ENCODE data around the gene RSRC1. TPM values are rescaled to one million over a fixed set of nuclear protein-coding genes. Genes with fewer than 3 reads are reported as not detected.

Gene RSRC1
- total and polyA plus RNA-seq, 5 donors from 2014 or later, result 25.8 to 35.7 (median 30.1) TPM

GRCh38 chr3:158434412-158435038 lies 324.6 kb downstream of the RSRC1 start:
- no peak overlapping the region for H3K27ac Mint-ChIP-seq
- no peak overlapping the region for H3K4me3 ChIP-seq (ENCODE audit: low read depth, low read length)
- H3K9me3 Mint-ChIP-seq, result peaks cover 0 to 4% (median 0%) of the 10 kb centered on the region in 7 donors
- H3K27ac ChIP-seq (ENCODE audit: insufficient read depth, low read length, poor library complexity, severe bottlenecking), result no peak overlapping the region
- DNase-seq, result peak in 2 of 3 donors; percentile 3 to 52
- peaks cover 5% of the 10 kb centered on the region for H3K36me3 Mint-ChIP-seq
- no peak overlapping the region for H3K4me3 Mint-ChIP-seq
- H3K36me3 ChIP-seq (ENCODE audit: control insufficient read depth, insufficient read depth, low read length), result no peaks in the 10 kb centered on the region
- no peaks in the 10 kb centered on the region for H3K4me1 ChIP-seq (ENCODE audit: control insufficient read depth, insufficient read depth, low read length, poor library complexity, severe bottlenecking)
- H3K27me3 ChIP-seq (ENCODE audit: control insufficient read depth, insufficient read depth, low read length), result no peaks in the 10 kb centered on the region
- H3K4me1 Mint-ChIP-seq, result no peaks in the 10 kb centered on the region
- H3K27me3 Mint-ChIP-seq, result no peaks in the 10 kb centered on the region
- no peaks in the 10 kb centered on the region for H3K9me3 ChIP-seq (ENCODE audit: control insufficient read depth in 2 of 2, low read length in 2 of 2)
- no peak for ATAC-seq (ENCODE audit: low read depth in 2 of 2)

GRCh38 chr3:158443632-158444031 lies 333.7 kb downstream of the RSRC1 start:
- Mint-ChIP-seq H3K36me3 (peaks cover 2% of the 10 kb centered on the region), H3K4me3 (no peak overlapping the region), H3K27ac (no peak overlapping the region), H3K4me1 (peaks cover 0 to 2% (median 0%) of the 10 kb centered on the region in 4 donors), H3K27me3 (no peaks in the 10 kb centered on the region), H3K9me3 (peaks cover 0 to 4% (median 2%) of the 10 kb centered on the region in 7 donors)
- no peaks in the 10 kb centered on the region for H3K27me3 ChIP-seq (ENCODE audit: control insufficient read depth, insufficient read depth, low read length)
- no peaks in the 10 kb centered on the region for H3K4me1 ChIP-seq (ENCODE audit: control insufficient read depth, insufficient read depth, low read length, poor library complexity, severe bottlenecking)
- no peaks in the 10 kb centered on the region for H3K36me3 ChIP-seq (ENCODE audit: control insufficient read depth, insufficient read depth, low read length)
- ATAC-seq (ENCODE audit: low read depth in 2 of 2) (no peak), DNase-seq (peak in 1 of 3 donors; percentile 37)
- H3K9me3 ChIP-seq (ENCODE audit: control insufficient read depth in 2 of 2, low read length in 2 of 2), result no peaks in the 10 kb centered on the region
- H3K4me3 ChIP-seq (ENCODE audit: low read depth, low read length), result no peak overlapping the region
- no peak overlapping the region for H3K27ac ChIP-seq (ENCODE audit: insufficient read depth, low read length, poor library complexity, severe bottlenecking)

- no peak overlapping the region for H3K27ac ChIP-seq (ENCODE audit: insufficient read depth, low read length, poor library complexity, severe bottlenecking)
- no peaks in the 10 kb centered on the region for H3K36me3 ChIP-seq (ENCODE audit: control insufficient read depth, insufficient read depth, low read length)
- no peaks in the 10 kb centered on the region for H3K9me3 ChIP-seq (ENCODE audit: control insufficient read depth in 2 of 2, low read length in 2 of 2)
- Mint-ChIP-seq H3K4me1 (no peaks in the 10 kb centered on the region), H3K4me3 (no peak overlapping the region), H3K9me3 (peaks cover 0 to 4% (median 0%) of the 10 kb centered on the region in 7 donors), H3K27me3 (no peaks in the 10 kb centered on the region), H3K27ac (no peak overlapping the region), H3K36me3 (no peaks in the 10 kb centered on the region)
- no peaks in the 10 kb centered on the region for H3K4me1 ChIP-seq (ENCODE audit: control insufficient read depth, insufficient read depth, low read length, poor library complexity, severe bottlenecking)
- DNase-seq (no peak), ATAC-seq (ENCODE audit: low read depth in 2 of 2) (no peak)
- no peak overlapping the region for H3K4me3 ChIP-seq (ENCODE audit: low read depth, low read length)
- no peaks in the 10 kb centered on the region for H3K27me3 ChIP-seq (ENCODE audit: control insufficient read depth, insufficient read depth, low read length)
These were observed 337.5 kb downstream of the RSRC1 start for GRCh38 chr3:158447408-158447807.

- peaks cover 3% of the 10 kb centered on the region for H3K36me3 Mint-ChIP-seq
- Histone ChIP-seq H3K36me3 (ENCODE audit: control insufficient read depth, insufficient read depth, low read length) (no peaks in the 10 kb centered on the region), H3K9me3 (ENCODE audit: control insufficient read depth in 2 of 2, low read length in 2 of 2) (no peaks in the 10 kb centered on the region), H3K4me3 (ENCODE audit: low read depth, low read length) (no peak overlapping the region), H3K27ac (ENCODE audit: insufficient read depth, low read length, poor library complexity, severe bottlenecking) (no peak overlapping the region), H3K27me3 (ENCODE audit: control insufficient read depth, insufficient read depth, low read length) (no peaks in the 10 kb centered on the region), H3K4me1 (ENCODE audit: control insufficient read depth, insufficient read depth, low read length, poor library complexity, severe bottlenecking) (no peaks in the 10 kb centered on the region)
- H3K27me3 Mint-ChIP-seq, result no peaks in the 10 kb centered on the region
- H3K4me1 Mint-ChIP-seq, result peaks cover 0 to 7% (median 2%) of the 10 kb centered on the region in 4 donors
- no peak overlapping the region for H3K27ac Mint-ChIP-seq
- DNase-seq (no peak), ATAC-seq (ENCODE audit: low read depth in 2 of 2) (no peak)
- H3K4me3 Mint-ChIP-seq, result no peak overlapping the region
- no peaks in the 10 kb centered on the region for H3K9me3 Mint-ChIP-seq
These were observed 341.6 kb downstream of the RSRC1 start for GRCh38 chr3:158451405-158452055.

GRCh38 chr3:158452334-158452733 lies 342.4 kb downstream of the RSRC1 start:
- Histone ChIP-seq H3K4me1 (ENCODE audit: control insufficient read depth, insufficient read depth, low read length, poor library complexity, severe bottlenecking) (no peaks in the 10 kb centered on the region), H3K4me3 (ENCODE audit: low read depth, low read length) (no peak overlapping the region), H3K36me3 (ENCODE audit: control insufficient read depth, insufficient read depth, low read length) (no peaks in the 10 kb centered on the region), H3K27ac (ENCODE audit: insufficient read depth, low read length, poor library complexity, severe bottlenecking) (no peak overlapping the region), H3K9me3 (ENCODE audit: control insufficient read depth in 2 of 2, low read length in 2 of 2) (no peaks in the 10 kb centered on the region), H3K27me3 (ENCODE audit: control insufficient read depth, insufficient read depth, low read length) (no peaks in the 10 kb centered on the region)
- H3K27me3 Mint-ChIP-seq, result no peaks in the 10 kb centered on the region
- H3K36me3 Mint-ChIP-seq, result peaks cover 3% of the 10 kb centered on the region
- ATAC-seq (ENCODE audit: low read depth in 2 of 2), result no peak
- H3K4me3 Mint-ChIP-seq, result no peak overlapping the region
- H3K9me3 Mint-ChIP-seq, result peaks cover 0 to 2% (median 0%) of the 10 kb centered on the region in 7 donors
- H3K4me1 Mint-ChIP-seq, result peaks cover 0 to 7% (median 2%) of the 10 kb centered on the region in 4 donors
- no peak overlapping the region for H3K27ac Mint-ChIP-seq
- DNase-seq, result no peak

- H3K27ac ChIP-seq (ENCODE audit: insufficient read depth, low read length, poor library complexity, severe bottlenecking), result no peak overlapping the region
- no peak overlapping the region for H3K27ac Mint-ChIP-seq
- peaks cover 0 to 7% (median 2%) of the 10 kb centered on the region in 4 donors for H3K4me1 Mint-ChIP-seq
- H3K36me3 ChIP-seq (ENCODE audit: control insufficient read depth, insufficient read depth, low read length), result no peaks in the 10 kb centered on the region
- DNase-seq, result no peak
- no peak overlapping the region for H3K4me3 ChIP-seq (ENCODE audit: low read depth, low read length)
- no peaks in the 10 kb centered on the region for H3K27me3 Mint-ChIP-seq
- no peak overlapping the region for H3K4me3 Mint-ChIP-seq
- peaks cover 0 to 2% (median 0%) of the 10 kb centered on the region in 7 donors for H3K9me3 Mint-ChIP-seq
- H3K4me1 ChIP-seq (ENCODE audit: control insufficient read depth, insufficient read depth, low read length, poor library complexity, severe bottlenecking), result no peaks in the 10 kb centered on the region
- H3K27me3 ChIP-seq (ENCODE audit: control insufficient read depth, insufficient read depth, low read length), result no peaks in the 10 kb centered on the region
- peaks cover 3% of the 10 kb centered on the region for H3K36me3 Mint-ChIP-seq
- no peaks in the 10 kb centered on the region for H3K9me3 ChIP-seq (ENCODE audit: control insufficient read depth in 2 of 2, low read length in 2 of 2)
- no peak for ATAC-seq (ENCODE audit: low read depth in 2 of 2)
These were observed 343.1 kb downstream of the RSRC1 start for GRCh38 chr3:158453004-158453403.

GRCh38 chr3:158453865-158454264 lies 344.0 kb downstream of the RSRC1 start:
- Mint-ChIP-seq H3K9me3 (peaks cover 0 to 2% (median 0%) of the 10 kb centered on the region in 7 donors), H3K27me3 (no peaks in the 10 kb centered on the region), H3K4me3 (no peak overlapping the region), H3K4me1 (peaks cover 0 to 7% (median 2%) of the 10 kb centered on the region in 4 donors), H3K27ac (no peak overlapping the region), H3K36me3 (peaks cover 3% of the 10 kb centered on the region)
- H3K36me3 ChIP-seq (ENCODE audit: control insufficient read depth, insufficient read depth, low read length), result no peaks in the 10 kb centered on the region
- H3K4me3 ChIP-seq (ENCODE audit: low read depth, low read length), result no peak overlapping the region
- H3K9me3 ChIP-seq (ENCODE audit: control insufficient read depth in 2 of 2, low read length in 2 of 2), result no peaks in the 10 kb centered on the region
- no peak for DNase-seq
- ATAC-seq (ENCODE audit: low read depth in 2 of 2), result no peak
- H3K4me1 ChIP-seq (ENCODE audit: control insufficient read depth, insufficient read depth, low read length, poor library complexity, severe bottlenecking), result no peaks in the 10 kb centered on the region
- H3K27ac ChIP-seq (ENCODE audit: insufficient read depth, low read length, poor library complexity, severe bottlenecking), result no peak overlapping the region
- no peaks in the 10 kb centered on the region for H3K27me3 ChIP-seq (ENCODE audit: control insufficient read depth, insufficient read depth, low read length)

- Mint-ChIP-seq H3K4me1 (peaks cover 0 to 7% (median 2%) of the 10 kb centered on the region in 4 donors), H3K4me3 (no peak overlapping the region), H3K27me3 (no peaks in the 10 kb centered on the region), H3K27ac (no peak overlapping the region), H3K9me3 (peaks cover 0 to 2% (median 0%) of the 10 kb centered on the region in 7 donors), H3K36me3 (peaks cover 3% of the 10 kb centered on the region)
- no peak for DNase-seq
- ATAC-seq (ENCODE audit: low read depth in 2 of 2), result no peak
- no peak overlapping the region for H3K27ac ChIP-seq (ENCODE audit: insufficient read depth, low read length, poor library complexity, severe bottlenecking)
- H3K27me3 ChIP-seq (ENCODE audit: control insufficient read depth, insufficient read depth, low read length), result no peaks in the 10 kb centered on the region
- no peaks in the 10 kb centered on the region for H3K9me3 ChIP-seq (ENCODE audit: control insufficient read depth in 2 of 2, low read length in 2 of 2)
- H3K4me1 ChIP-seq (ENCODE audit: control insufficient read depth, insufficient read depth, low read length, poor library complexity, severe bottlenecking), result no peaks in the 10 kb centered on the region
- no peaks in the 10 kb centered on the region for H3K36me3 ChIP-seq (ENCODE audit: control insufficient read depth, insufficient read depth, low read length)
- no peak overlapping the region for H3K4me3 ChIP-seq (ENCODE audit: low read depth, low read length)
These were observed 345.5 kb downstream of the RSRC1 start for GRCh38 chr3:158455406-158455805.
